WTC11 (cell line): ENCODE data around the gene SFI1. TPM values are rescaled to one million over a fixed set of nuclear protein-coding genes. Genes with fewer than 3 reads are reported as not detected.

Experiments
- CREB1 ChIP-seq: sonication (generic); formaldehyde crosslinking; IDR thresholded peaks from 2 replicates; pipeline ENCODE4 v1.8.0; 2023; ENCODE audit warnings: mild to moderate bottlenecking, missing genetic modification reagents
- FOXP1 ChIP-seq: sonication (generic); formaldehyde crosslinking; IDR thresholded peaks from 2 replicates; pipeline ENCODE4 v1.8.0; 2022; ENCODE audit warnings: missing genetic modification reagents, mild to moderate bottlenecking, moderate library complexity, borderline replicate concordance
- IRF2 ChIP-seq: sonication (generic); formaldehyde crosslinking; IDR thresholded peaks from 2 replicates; pipeline ENCODE4 v1.8.0; 2022; ENCODE audit warnings: low read depth, missing genetic modification reagents, borderline replicate concordance
- KAT7 ChIP-seq: sonication (generic); formaldehyde crosslinking; IDR thresholded peaks from 2 replicates; pipeline ENCODE4 v1.8.1; 2023; ENCODE audit warnings: missing genetic modification reagents, mild to moderate bottlenecking, borderline replicate concordance
- NFATC4 ChIP-seq: fragments of 250-450 bp; sonication (Bioruptor Pico); IDR thresholded peaks from 2 replicates; pipeline ENCODE4 v1.9.0; 2021; ENCODE audit warnings: mild to moderate bottlenecking
- PRRX2 ChIP-seq: fragments of 250-450 bp; sonication (Bioruptor Pico); IDR thresholded peaks from 2 replicates; pipeline ENCODE4 v1.8.0; 2021; ENCODE audit warnings: mild to moderate bottlenecking
- SMAD3 ChIP-seq: sonication (generic); formaldehyde crosslinking; IDR thresholded peaks from 2 replicates; pipeline ENCODE4 v1.8.0; 2022; ENCODE audit warnings: missing genetic modification reagents, mild to moderate bottlenecking, borderline replicate concordance
- SP1 ChIP-seq: sonication (generic); formaldehyde crosslinking; conservative IDR thresholded peaks from 2 replicates; pipeline ENCODE4 v1.8.1; 2022; ENCODE audit warnings: missing genetic modification reagents
- TEAD4 ChIP-seq: sonication (generic); formaldehyde crosslinking; IDR thresholded peaks from 2 replicates; pipeline ENCODE4 v1.8.0; 2022; ENCODE audit warnings: mild to moderate bottlenecking, missing genetic modification reagents
- TP53 ChIP-seq: sonication (generic); formaldehyde crosslinking; IDR thresholded peaks from 2 replicates; pipeline ENCODE4 v1.8.1; 2023; ENCODE audit warnings: mild to moderate bottlenecking, missing genetic modification reagents
- ZNF138 ChIP-seq: sonication (generic); formaldehyde crosslinking; conservative IDR thresholded peaks from 2 replicates; pipeline ENCODE4 v1.8.1; 2022; ENCODE audit warnings: mild to moderate bottlenecking, moderate library complexity, missing genetic modification reagents
- total RNA-seq: library from RNA; stranded (reverse); gene quantifications from 3 replicates; pipeline ENCODE4 v1.2.3, GENCODE V29; 2021
- TF ChIP-seq, protein P1 (sequence below): sonication (generic); formaldehyde crosslinking; IDR thresholded peaks from 2 replicates; pipeline ENCODE4 v1.8.0; 2022; ENCODE audit warnings: missing genetic modification reagents
- TF ChIP-seq, protein P2 (sequence below): fragments of 250-450 bp; sonication (Bioruptor Pico); IDR thresholded peaks from 2 replicates; pipeline ENCODE4 v1.9.0; 2021; ENCODE audit warnings: mild to moderate bottlenecking
- TF ChIP-seq, protein P3 (sequence below): sonication (generic); formaldehyde crosslinking; IDR thresholded peaks from 2 replicates; pipeline ENCODE4 v1.8.1; 2022; ENCODE audit warnings: low read depth, mild to moderate bottlenecking, moderate library complexity, missing genetic modification reagents, borderline replicate concordance
- TF ChIP-seq, protein P4 (sequence below): fragments of 250-450 bp; sonication (Bioruptor Pico); IDR thresholded peaks from 2 replicates; pipeline ENCODE4 v2.1.2; 2022; ENCODE audit warnings: mild to moderate bottlenecking, moderate library complexity
- TF ChIP-seq, protein P5 (sequence below): sonication (generic); formaldehyde crosslinking; IDR thresholded peaks from 2 replicates; pipeline ENCODE4 v1.8.0; 2023; ENCODE audit warnings: mild to moderate bottlenecking, missing genetic modification reagents
- TF ChIP-seq, protein P6 (sequence below): sonication (generic); formaldehyde crosslinking; IDR thresholded peaks from 2 replicates; pipeline ENCODE4 v1.8.1; 2022; ENCODE audit warnings: missing genetic modification reagents, borderline replicate concordance
- TF ChIP-seq, protein P7 (sequence below): sonication (generic); formaldehyde crosslinking; IDR thresholded peaks from 2 replicates; pipeline ENCODE4 v1.8.1; 2023; ENCODE audit warnings: mild to moderate bottlenecking, missing genetic modification reagents, borderline replicate concordance
- TF ChIP-seq, protein P8 (sequence below): sonication (generic); formaldehyde crosslinking; IDR thresholded peaks from 2 replicates; pipeline ENCODE4 v1.8.1; 2023; ENCODE audit warnings: mild to moderate bottlenecking, missing genetic modification reagents, moderate library complexity

The SFI1 gene
- total RNA-seq, 1 experiment from 2014 or later: 43.6 TPM

DNA sequence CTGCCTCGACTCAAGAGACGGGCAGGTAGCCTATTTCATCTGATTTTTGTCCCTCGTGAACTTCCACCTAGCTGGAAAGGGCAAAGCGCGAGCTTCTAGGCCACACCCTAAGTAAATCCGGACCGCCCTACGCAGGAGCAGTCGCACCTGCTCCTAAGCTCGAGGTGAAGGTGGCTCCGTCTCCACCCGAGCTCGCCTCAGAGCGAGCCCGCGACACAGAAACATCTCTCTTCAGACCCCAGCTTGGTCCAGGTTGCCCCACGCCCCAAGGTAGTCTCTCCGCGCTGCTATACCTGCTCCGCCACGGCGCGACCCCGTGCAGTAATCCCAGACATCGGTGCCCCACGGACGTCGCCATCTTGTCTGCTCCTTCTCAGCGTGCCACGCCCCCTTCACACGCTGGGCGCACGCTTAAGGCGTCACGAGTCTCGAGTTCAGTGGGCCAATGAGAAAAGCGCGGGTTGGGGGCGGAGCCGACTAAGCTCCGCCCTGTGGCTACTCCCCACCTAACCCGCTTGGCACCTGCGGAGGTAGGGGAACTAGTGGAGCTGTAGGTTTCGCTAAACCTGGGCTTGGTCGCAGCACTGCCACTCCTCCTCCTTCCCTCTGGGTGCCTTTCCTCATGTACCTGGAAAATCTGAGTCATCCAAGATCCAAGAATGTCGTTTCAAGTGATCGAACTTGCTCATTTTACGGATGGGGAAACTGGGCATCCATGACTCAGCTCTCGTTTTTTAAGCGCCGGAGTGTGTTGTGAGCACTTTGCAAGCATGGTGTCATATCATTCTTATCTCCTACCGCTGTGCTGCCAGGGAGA, 165.7 kb downstream of the SFI1 start, which contains the start of gene PISD (continued):
- TF ChIP-seq SP1 (peak; percentile 100), TEAD4 (CRISPR knock-in tag) (no peak), SMAD3 (CRISPR knock-in tag) (no peak), KAT7 (CRISPR knock-in tag) (no peak), PRRX2 (CRISPR knock-in tag) (no peak), TP53 (CRISPR knock-in tag) (no peak), ZNF138 (CRISPR knock-in tag) (no peak), FOXP1 (CRISPR knock-in tag) (peak; percentile 65; the same call in 1 of the 2 replicates), NFATC4 (CRISPR knock-in tag) (no peak), IRF2 (CRISPR knock-in tag) (no peak), CREB1 (peak; percentile 89)
- TF ChIP-seq, protein P1, sequence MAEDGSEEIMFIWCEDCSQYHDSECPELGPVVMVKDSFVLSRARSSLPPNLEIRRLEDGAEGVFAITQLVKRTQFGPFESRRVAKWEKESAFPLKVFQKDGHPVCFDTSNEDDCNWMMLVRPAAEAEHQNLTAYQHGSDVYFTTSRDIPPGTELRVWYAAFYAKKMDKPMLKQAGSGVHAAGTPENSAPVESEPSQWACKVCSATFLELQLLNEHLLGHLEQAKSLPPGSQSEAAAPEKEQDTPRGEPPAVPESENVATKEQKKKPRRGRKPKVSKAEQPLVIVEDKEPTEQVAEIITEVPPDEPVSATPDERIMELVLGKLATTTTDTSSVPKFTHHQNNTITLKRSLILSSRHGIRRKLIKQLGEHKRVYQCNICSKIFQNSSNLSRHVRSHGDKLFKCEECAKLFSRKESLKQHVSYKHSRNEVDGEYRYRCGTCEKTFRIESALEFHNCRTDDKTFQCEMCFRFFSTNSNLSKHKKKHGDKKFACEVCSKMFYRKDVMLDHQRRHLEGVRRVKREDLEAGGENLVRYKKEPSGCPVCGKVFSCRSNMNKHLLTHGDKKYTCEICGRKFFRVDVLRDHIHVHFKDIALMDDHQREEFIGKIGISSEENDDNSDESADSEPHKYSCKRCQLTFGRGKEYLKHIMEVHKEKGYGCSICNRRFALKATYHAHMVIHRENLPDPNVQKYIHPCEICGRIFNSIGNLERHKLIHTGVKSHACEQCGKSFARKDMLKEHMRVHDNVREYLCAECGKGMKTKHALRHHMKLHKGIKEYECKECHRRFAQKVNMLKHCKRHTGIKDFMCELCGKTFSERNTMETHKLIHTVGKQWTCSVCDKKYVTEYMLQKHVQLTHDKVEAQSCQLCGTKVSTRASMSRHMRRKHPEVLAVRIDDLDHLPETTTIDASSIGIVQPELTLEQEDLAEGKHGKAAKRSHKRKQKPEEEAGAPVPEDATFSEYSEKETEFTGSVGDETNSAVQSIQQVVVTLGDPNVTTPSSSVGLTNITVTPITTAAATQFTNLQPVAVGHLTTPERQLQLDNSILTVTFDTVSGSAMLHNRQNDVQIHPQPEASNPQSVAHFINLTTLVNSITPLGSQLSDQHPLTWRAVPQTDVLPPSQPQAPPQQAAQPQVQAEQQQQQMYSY (CRISPR knock-in tag): no peak
- TF ChIP-seq, protein P2, sequence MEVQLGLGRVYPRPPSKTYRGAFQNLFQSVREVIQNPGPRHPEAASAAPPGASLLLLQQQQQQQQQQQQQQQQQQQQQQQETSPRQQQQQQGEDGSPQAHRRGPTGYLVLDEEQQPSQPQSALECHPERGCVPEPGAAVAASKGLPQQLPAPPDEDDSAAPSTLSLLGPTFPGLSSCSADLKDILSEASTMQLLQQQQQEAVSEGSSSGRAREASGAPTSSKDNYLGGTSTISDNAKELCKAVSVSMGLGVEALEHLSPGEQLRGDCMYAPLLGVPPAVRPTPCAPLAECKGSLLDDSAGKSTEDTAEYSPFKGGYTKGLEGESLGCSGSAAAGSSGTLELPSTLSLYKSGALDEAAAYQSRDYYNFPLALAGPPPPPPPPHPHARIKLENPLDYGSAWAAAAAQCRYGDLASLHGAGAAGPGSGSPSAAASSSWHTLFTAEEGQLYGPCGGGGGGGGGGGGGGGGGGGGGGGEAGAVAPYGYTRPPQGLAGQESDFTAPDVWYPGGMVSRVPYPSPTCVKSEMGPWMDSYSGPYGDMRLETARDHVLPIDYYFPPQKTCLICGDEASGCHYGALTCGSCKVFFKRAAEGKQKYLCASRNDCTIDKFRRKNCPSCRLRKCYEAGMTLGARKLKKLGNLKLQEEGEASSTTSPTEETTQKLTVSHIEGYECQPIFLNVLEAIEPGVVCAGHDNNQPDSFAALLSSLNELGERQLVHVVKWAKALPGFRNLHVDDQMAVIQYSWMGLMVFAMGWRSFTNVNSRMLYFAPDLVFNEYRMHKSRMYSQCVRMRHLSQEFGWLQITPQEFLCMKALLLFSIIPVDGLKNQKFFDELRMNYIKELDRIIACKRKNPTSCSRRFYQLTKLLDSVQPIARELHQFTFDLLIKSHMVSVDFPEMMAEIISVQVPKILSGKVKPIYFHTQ (CRISPR knock-in tag): no peak
- TF ChIP-seq, protein P3, sequence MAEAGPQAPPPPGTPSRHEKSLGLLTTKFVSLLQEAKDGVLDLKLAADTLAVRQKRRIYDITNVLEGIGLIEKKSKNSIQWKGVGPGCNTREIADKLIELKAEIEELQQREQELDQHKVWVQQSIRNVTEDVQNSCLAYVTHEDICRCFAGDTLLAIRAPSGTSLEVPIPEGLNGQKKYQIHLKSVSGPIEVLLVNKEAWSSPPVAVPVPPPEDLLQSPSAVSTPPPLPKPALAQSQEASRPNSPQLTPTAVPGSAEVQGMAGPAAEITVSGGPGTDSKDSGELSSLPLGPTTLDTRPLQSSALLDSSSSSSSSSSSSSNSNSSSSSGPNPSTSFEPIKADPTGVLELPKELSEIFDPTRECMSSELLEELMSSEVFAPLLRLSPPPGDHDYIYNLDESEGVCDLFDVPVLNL (CRISPR knock-in tag): no peak
- TF ChIP-seq, protein P4, sequence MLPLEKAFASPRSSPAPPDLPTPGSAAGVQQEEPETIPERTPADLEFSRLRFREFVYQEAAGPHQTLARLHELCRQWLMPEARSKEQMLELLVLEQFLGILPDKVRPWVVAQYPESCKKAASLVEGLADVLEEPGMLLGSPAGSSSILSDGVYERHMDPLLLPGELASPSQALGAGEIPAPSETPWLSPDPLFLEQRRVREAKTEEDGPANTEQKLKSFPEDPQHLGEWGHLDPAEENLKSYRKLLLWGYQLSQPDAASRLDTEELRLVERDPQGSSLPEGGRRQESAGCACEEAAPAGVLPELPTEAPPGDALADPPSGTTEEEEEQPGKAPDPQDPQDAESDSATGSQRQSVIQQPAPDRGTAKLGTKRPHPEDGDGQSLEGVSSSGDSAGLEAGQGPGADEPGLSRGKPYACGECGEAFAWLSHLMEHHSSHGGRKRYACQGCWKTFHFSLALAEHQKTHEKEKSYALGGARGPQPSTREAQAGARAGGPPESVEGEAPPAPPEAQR: no peak
- TF ChIP-seq, protein P5, sequence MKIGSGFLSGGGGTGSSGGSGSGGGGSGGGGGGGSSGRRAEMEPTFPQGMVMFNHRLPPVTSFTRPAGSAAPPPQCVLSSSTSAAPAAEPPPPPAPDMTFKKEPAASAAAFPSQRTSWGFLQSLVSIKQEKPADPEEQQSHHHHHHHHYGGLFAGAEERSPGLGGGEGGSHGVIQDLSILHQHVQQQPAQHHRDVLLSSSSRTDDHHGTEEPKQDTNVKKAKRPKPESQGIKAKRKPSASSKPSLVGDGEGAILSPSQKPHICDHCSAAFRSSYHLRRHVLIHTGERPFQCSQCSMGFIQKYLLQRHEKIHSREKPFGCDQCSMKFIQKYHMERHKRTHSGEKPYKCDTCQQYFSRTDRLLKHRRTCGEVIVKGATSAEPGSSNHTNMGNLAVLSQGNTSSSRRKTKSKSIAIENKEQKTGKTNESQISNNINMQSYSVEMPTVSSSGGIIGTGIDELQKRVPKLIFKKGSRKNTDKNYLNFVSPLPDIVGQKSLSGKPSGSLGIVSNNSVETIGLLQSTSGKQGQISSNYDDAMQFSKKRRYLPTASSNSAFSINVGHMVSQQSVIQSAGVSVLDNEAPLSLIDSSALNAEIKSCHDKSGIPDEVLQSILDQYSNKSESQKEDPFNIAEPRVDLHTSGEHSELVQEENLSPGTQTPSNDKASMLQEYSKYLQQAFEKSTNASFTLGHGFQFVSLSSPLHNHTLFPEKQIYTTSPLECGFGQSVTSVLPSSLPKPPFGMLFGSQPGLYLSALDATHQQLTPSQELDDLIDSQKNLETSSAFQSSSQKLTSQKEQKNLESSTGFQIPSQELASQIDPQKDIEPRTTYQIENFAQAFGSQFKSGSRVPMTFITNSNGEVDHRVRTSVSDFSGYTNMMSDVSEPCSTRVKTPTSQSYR (CRISPR knock-in tag): no peak
- TF ChIP-seq, protein P6, sequence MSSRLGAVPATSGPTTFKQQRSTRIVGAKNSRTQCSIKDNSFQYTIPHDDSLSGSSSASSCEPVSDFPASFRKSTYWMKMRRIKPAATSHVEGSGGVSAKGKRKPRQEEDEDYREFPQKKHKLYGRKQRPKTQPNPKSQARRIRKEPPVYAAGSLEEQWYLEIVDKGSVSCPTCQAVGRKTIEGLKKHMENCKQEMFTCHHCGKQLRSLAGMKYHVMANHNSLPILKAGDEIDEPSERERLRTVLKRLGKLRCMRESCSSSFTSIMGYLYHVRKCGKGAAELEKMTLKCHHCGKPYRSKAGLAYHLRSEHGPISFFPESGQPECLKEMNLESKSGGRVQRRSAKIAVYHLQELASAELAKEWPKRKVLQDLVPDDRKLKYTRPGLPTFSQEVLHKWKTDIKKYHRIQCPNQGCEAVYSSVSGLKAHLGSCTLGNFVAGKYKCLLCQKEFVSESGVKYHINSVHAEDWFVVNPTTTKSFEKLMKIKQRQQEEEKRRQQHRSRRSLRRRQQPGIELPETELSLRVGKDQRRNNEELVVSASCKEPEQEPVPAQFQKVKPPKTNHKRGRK: no peak
- TF ChIP-seq, protein P7, sequence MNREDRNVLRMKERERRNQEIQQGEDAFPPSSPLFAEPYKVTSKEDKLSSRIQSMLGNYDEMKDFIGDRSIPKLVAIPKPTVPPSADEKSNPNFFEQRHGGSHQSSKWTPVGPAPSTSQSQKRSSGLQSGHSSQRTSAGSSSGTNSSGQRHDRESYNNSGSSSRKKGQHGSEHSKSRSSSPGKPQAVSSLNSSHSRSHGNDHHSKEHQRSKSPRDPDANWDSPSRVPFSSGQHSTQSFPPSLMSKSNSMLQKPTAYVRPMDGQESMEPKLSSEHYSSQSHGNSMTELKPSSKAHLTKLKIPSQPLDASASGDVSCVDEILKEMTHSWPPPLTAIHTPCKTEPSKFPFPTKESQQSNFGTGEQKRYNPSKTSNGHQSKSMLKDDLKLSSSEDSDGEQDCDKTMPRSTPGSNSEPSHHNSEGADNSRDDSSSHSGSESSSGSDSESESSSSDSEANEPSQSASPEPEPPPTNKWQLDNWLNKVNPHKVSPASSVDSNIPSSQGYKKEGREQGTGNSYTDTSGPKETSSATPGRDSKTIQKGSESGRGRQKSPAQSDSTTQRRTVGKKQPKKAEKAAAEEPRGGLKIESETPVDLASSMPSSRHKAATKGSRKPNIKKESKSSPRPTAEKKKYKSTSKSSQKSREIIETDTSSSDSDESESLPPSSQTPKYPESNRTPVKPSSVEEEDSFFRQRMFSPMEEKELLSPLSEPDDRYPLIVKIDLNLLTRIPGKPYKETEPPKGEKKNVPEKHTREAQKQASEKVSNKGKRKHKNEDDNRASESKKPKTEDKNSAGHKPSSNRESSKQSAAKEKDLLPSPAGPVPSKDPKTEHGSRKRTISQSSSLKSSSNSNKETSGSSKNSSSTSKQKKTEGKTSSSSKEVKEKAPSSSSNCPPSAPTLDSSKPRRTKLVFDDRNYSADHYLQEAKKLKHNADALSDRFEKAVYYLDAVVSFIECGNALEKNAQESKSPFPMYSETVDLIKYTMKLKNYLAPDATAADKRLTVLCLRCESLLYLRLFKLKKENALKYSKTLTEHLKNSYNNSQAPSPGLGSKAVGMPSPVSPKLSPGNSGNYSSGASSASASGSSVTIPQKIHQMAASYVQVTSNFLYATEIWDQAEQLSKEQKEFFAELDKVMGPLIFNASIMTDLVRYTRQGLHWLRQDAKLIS (CRISPR knock-in tag): no peak
- TF ChIP-seq, protein P8, sequence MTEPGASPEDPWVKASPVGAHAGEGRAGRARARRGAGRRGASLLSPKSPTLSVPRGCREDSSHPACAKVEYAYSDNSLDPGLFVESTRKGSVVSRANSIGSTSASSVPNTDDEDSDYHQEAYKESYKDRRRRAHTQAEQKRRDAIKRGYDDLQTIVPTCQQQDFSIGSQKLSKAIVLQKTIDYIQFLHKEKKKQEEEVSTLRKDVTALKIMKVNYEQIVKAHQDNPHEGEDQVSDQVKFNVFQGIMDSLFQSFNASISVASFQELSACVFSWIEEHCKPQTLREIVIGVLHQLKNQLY (CRISPR knock-in tag): no peak
